K562 (cell line): Measurements from ENCODE around the gene SOCS3. TPM values are rescaled to one million over a fixed set of nuclear protein-coding genes. Genes with fewer than 3 reads are reported as not detected.

Source experiments
- ATAC-seq: fragments of 200-7000 bp; cut with Tn5 transposase; 3 replicates; pipeline ENCODE4 v1.9.1; 2020; ENCODE audit warnings: moderate library complexity
- BruUV-seq: library from RNA; stranded (reverse); fragments of 400-500 nt; replicated peaks from 2 replicates; lab custom pipeline; 2021; lab: Mats Ljungman, UMichigan
- CTCF ChIA-PET: fragments of 300-600 bp; formaldehyde crosslinking; extraction: SDS; loops from one replicate; lab custom pipeline; 2021; ENCODE audit warnings: low intra/inter-chr PET ratio; lab: Yijun Ruan, JAX
- POLR2A ChIA-PET: fragments of 300-600, 350-650 bp; sonication (Branson Sonifier 250); formaldehyde crosslinking; extraction: SDS; loops from one replicate; lab custom pipeline; 2021; ENCODE audit warnings: antibody characterized with exemption, inconsistent platforms; lab: Yijun Ruan, JAX
- DNase-seq, 4 experiments: peaks; one replicate each; pipeline versions ENCODE4 v3.0.0 to v3.0.0-alpha.2; 2011 to 2018; ENCODE audit warnings: low spot score in 3 of 4, mixed read lengths in 3 of 4; ENCODE audit errors: extremely low read depth in 1 of 4
- FAIRE-seq: peaks from 2 replicates; lab custom pipeline; 2011; peaks lifted over from hg19 to GRCh38; lab: Jason Lieb, UNC
- H2AFZ ChIP-seq: 2 replicates; pipeline ENCODE4 v1.6.0; 2011; ENCODE audit warnings: low read depth, low read length, control low read depth, inconsistent platforms
- H3K27ac ChIP-seq: fragments of 200-600 bp; 3 replicates; pipeline ENCODE4 v1.8.0; 2011; ENCODE audit warnings: low read depth, mild to moderate bottlenecking, control low read depth, inconsistent platforms, low read length, moderate library complexity, mixed read lengths; ENCODE audit errors: extremely low read depth
- H3K27me3 ChIP-seq, 2 experiments: fragments of 300-600 bp in 1 of 2; 2 replicates in 1 of 2; 3 replicates in 1 of 2; pipeline versions ENCODE4 v1.6.0 to v1.8.0; 2011; ENCODE audit warnings: inconsistent platforms in 2 of 2, low read length in 2 of 2, mild to moderate bottlenecking in 1 of 2, mixed read lengths in 1 of 2, moderate library complexity in 1 of 2; ENCODE audit not compliant: control insufficient read depth in 2 of 2, insufficient read depth in 2 of 2
- H3K36me3 ChIP-seq: fragments of 300-600 bp; 3 replicates; pipeline ENCODE4 v1.8.0; 2011; ENCODE audit warnings: mild to moderate bottlenecking, low read length, inconsistent platforms; ENCODE audit not compliant: control insufficient read depth, insufficient read depth
- H3K4me1 ChIP-seq, 2 experiments: fragments of 200-600 bp in 1 of 2; replicated peaks in 1 of 2; 2 replicates in 1 of 2; 3 replicates in 1 of 2; pipeline versions ENCODE4 v1.5.1 to v1.8.0; 2011; ENCODE audit warnings: inconsistent platforms in 2 of 2, low read length in 2 of 2, mild to moderate bottlenecking in 1 of 2, mixed read lengths in 1 of 2, moderate library complexity in 1 of 2; ENCODE audit not compliant: control insufficient read depth in 2 of 2, insufficient read depth in 2 of 2
- H3K4me2 ChIP-seq: 2 replicates; pipeline ENCODE4 v1.6.1; 2011; ENCODE audit warnings: low read length, control low read depth, inconsistent platforms, mixed read lengths; ENCODE audit not compliant: insufficient read depth
- H3K4me3 ChIP-seq: fragments of 200-600 bp; sonication (generic), shearing (Covaris generic); 2 replicates; pipeline ENCODE4 v1.5.1; 2016; ENCODE audit warnings: control low read depth, inconsistent platforms
- H3K79me2 ChIP-seq: fragments of 200-600 bp; 3 replicates; pipeline ENCODE4 v1.8.0; 2011; ENCODE audit warnings: low read length, inconsistent platforms; ENCODE audit not compliant: control insufficient read depth, insufficient read depth
- H3K9ac ChIP-seq, 2 experiments: 2 replicates each; pipeline versions ENCODE4 v1.6.0 to v1.6.1; 2011; ENCODE audit warnings: low read depth in 2 of 2, low read length in 2 of 2, control low read depth in 1 of 2, inconsistent platforms in 1 of 2, mild to moderate bottlenecking in 1 of 2, mixed read lengths in 1 of 2; ENCODE audit not compliant: insufficient read depth in 1 of 2
- H3K9me1 ChIP-seq: one replicate; pipeline ENCODE4 v1.6.0; 2011; ENCODE audit warnings: inconsistent platforms, mild to moderate bottlenecking, low read length, moderate library complexity; ENCODE audit not compliant: control insufficient read depth, insufficient read depth
- H3K9me3 ChIP-seq: replicated peaks from 2 replicates; pipeline ENCODE4 v1.5.1; 2011; ENCODE audit warnings: low read depth, low read length, inconsistent platforms; ENCODE audit not compliant: control insufficient read depth, insufficient read depth
- H4K20me1 ChIP-seq: replicated peaks from 2 replicates; pipeline ENCODE4 v1.6.1; 2011; ENCODE audit warnings: low read length, inconsistent platforms, mixed read lengths; ENCODE audit not compliant: control insufficient read depth, insufficient read depth
- ARID1B ChIP-seq: fragments of 450-650 bp; IDR thresholded peaks from 2 replicates; pipeline ENCODE4 v1.6.1; 2016; ENCODE audit warnings: antibody characterized with exemption, mild to moderate bottlenecking, inconsistent platforms
- ATF1 ChIP-seq, 2 experiments: fragments of 450-650 bp in 1 of 2; IDR thresholded peaks; 2 replicates each; pipeline ENCODE4 v1.6.1; 2016; ENCODE audit warnings: missing compliant biosample characterization in 1 of 2, missing genetic modification characterization in 1 of 2
- CREB5 ChIP-seq: fragments of 250-450 bp; sonication (Bioruptor Pico); IDR thresholded peaks from 2 replicates; pipeline ENCODE4 v1.5.0; 2020; ENCODE audit warnings: mild to moderate bottlenecking
- EGR1 ChIP-seq: fragments of 450-650 bp; conservative IDR thresholded peaks from 2 replicates; pipeline ENCODE4 v1.6.1; 2017; ENCODE audit warnings: mild to moderate bottlenecking
- NFIX ChIP-seq: fragments of 250-450 bp; sonication (Bioruptor Pico); IDR thresholded peaks from 2 replicates; pipeline ENCODE4 v1.4.0; 2020; ENCODE audit warnings: low read depth, mild to moderate bottlenecking, moderate library complexity
- NR4A1 ChIP-seq, 2 experiments: fragments of 250-450 bp in 1 of 2; fragments of 450-650 bp in 1 of 2; sonication (Bioruptor Pico) in 1 of 2; IDR thresholded peaks; 2 replicates each; pipeline versions ENCODE4 v1.4.0 to v1.6.1; 2016 to 2020; ENCODE audit warnings: mild to moderate bottlenecking in 2 of 2, missing compliant biosample characterization in 1 of 2, missing genetic modification characterization in 1 of 2, moderate library complexity in 1 of 2
- POLR2AphosphoS5 ChIP-seq: IDR thresholded peaks from 2 replicates; pipeline ENCODE4 v1.6.1; 2011; ENCODE audit warnings: mild to moderate bottlenecking, low read depth, low read length, moderate library complexity; ENCODE audit not compliant: control insufficient read depth, insufficient read depth
- SNIP1 ChIP-seq: fragments of 450-650 bp; IDR thresholded peaks from 2 replicates; pipeline ENCODE4 v1.7.1; 2017; ENCODE audit warnings: low read depth, mild to moderate bottlenecking
- TBL1XR1 ChIP-seq, 2 experiments: IDR thresholded peaks; 2 replicates each; pipeline ENCODE4 v1.6.1; 2012; ENCODE audit warnings: improper control_type of control experiment in 2 of 2, low read length in 2 of 2, mild to moderate bottlenecking in 1 of 2
- ZNF764 ChIP-seq: fragments of 250-450 bp; sonication (Bioruptor Pico); IDR thresholded peaks from 2 replicates; pipeline ENCODE4 v1.4.0; 2020; ENCODE audit warnings: low read depth, mild to moderate bottlenecking, moderate library complexity
- WGBS: fragments of 100-300 bp; shearing (Covaris generic); methylation state at CpG from one replicate; pipeline ENCODE4 v1.1.6; 2016; ENCODE audit warnings: low coverage, mixed read lengths; ENCODE audit not compliant: insufficient coverage; ENCODE audit errors: missing lambda C conversion rate; 5-methylcytosine and 5-hydroxymethylcytosine counted together
- in situ Hi-C: fragments of 300-500 bp; cut with MboI; formaldehyde crosslinking; loops from 4 replicates; pipeline ENCODE4 v1.15.0; 2018; ENCODE audit warnings: inconsistent platforms, mixed read lengths
- intact Hi-C: fragments of 100-400 bp; cut with micrococcal nuclease; formaldehyde crosslinking; loops from 2 replicates; pipeline ENCODE4 v1.14.2; 2022
- polyA plus RNA-seq, 8 experiments: library from polyadenylated mRNA; depleted of rRNA in 4 of 8; stranded (reverse) in 5 of 8; unstranded in 3 of 8; fragments of >200 nt; fragmentation: Nextera tagmentation in 2 of 8; fragmentation: Illumina TruSeq in 1 of 8; extraction: Ambion mirVana in 2 of 8; extraction: Trizol in 1 of 8; gene quantifications; 2 replicates each; pipeline versions ENCODE4 v1.2.1 to v1.2.3, GENCODE V29; 2011 to 2014; ENCODE audit warnings: inconsistent platforms in 1 of 8, missing spikeins in 1 of 8
- total RNA-seq, 7 experiments: library from RNA; depleted of rRNA in 6 of 7; stranded (reverse); fragments of >200 nt in 6 of 7; fragmentation: Illumina TruSeq in 2 of 7; extraction: Trizol in 2 of 7; gene quantifications; 2 replicates each; pipeline versions ENCODE4 v1.2.1 to v1.2.3, GENCODE V29; 2011 to 2021; ENCODE audit warnings: low replicate concordance in 1 of 7

SOCS3 gene
- total and polyA plus RNA-seq, 9 of the 15 experiments (the other 6 are each of a cell fraction or from before 2014, with no cell fraction given), result 0.56 to 38.9 (median 13.7) TPM

DNA sequence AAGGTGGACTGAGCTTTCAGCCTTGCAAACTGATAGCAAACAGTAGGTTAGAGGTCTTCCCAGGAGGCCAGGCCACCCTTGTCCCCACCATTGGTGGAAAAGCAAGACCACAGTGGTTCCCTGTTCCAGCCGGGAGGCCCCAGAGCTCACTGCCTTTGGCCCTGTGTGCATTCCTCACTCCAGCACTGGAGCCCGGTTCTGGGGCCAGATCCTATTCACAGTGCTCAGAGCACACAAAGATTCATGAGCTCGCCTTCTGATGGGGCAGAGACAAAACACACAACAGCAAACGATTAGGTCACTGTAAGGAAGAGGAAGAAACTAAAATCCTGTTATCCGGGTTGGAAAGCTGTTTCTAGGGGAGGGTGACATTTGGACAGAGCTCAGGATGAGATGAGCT is 13.0 kb upstream of the SOCS3 start:
- CTCF ChIA-PET, result no interaction called here
- POLR2A ChIA-PET, result interaction anchor here (1.2 to 1.9 kb wide), 3 partner anchors 9 to 11 kb away, joined by 5 to 9 read pairs (median 8); no protein-coding TSS in a partner anchor

More for the DNA sequence above, 13.0 kb upstream of the SOCS3 start:
- WGBS, result 35% methylated on average over 5 of the region's 5 CpGs
- Histone ChIP-seq H3K9ac (no peak overlapping the region), H3K4me3 (no peak overlapping the region), H3K4me2 (no peak overlapping the region), H4K20me1 (no peaks in the 10 kb centered on the region), H3K27ac (no peak overlapping the region), H3K27me3 (peaks cover 0 to 15% of the 10 kb centered on the region in 2 experiments; a peak in 3 of 5 replicates), H3K9me3 (no peaks in the 10 kb centered on the region), H2AFZ (no peak overlapping the region), H3K79me2 (no peaks in the 10 kb centered on the region)
- intact Hi-C loops, result no loop called here
- no TSS peak for BruUV-seq
- in situ Hi-C loops, result no loop called here
- ATAC-seq (no peak), FAIRE-seq (no peak)
- TF ChIP-seq TBL1XR1 (IDR thresholded peaks at IDR 0.05; ENCODE audit: low read length in 2 of 2) (no peak), SNIP1 (no peak), CREB5 (no peak), NFIX (CRISPR knock-in tag) (no peak), EGR1 (no peak), NR4A1 (CRISPR knock-in tag; IDR thresholded peaks at IDR 0.05) (no peak), NR4A1 (tag; IDR thresholded peaks at IDR 0.05) (no peak), POLR2AphosphoS5 (no peak), ZNF764 (CRISPR knock-in tag) (no peak), ARID1B (no peak), ATF1 (CRISPR knock-in tag; IDR thresholded peaks at IDR 0.05) (no peak), ATF1 (tag; IDR thresholded peaks at IDR 0.05) (no peak)
- TF ChIP-seq, all 486 proteins: peak for 0
- H3K36me3 ChIP-seq, result no peaks in the 10 kb centered on the region
- no peak for DNase-seq
- H3K9me1 ChIP-seq, result peaks cover 4% of the 10 kb centered on the region
- peaks cover 7 to 9% of the 10 kb centered on the region in 2 experiments; a peak in 4 of 5 replicates for H3K4me1 ChIP-seq
